B cell (primary cell): Measurements from ENCODE around the gene TSNAX. TPM values are rescaled to one million over a fixed set of nuclear protein-coding genes. Genes with fewer than 3 reads are reported as not detected.

Experiments used
- ATAC-seq: fragments of 200-7000 bp; cut with Tn5 transposase; one replicate; pipeline ENCODE4 v1.10.0; 2021; ENCODE audit warnings: low read depth, mild to moderate bottlenecking, moderate number of reproducible peaks, moderate library complexity
- CTCF ChIA-PET: fragments of 350-600 bp; sonication (Branson Sonifier 250); formaldehyde crosslinking; loops from one replicate; lab custom pipeline; 2021; ENCODE audit warnings: antibody characterized with exemption, inconsistent platforms; lab: Charles Lee
- POLR2A ChIA-PET: fragments of 350-600 bp; sonication (Branson Sonifier 250); formaldehyde crosslinking; loops from one replicate; lab custom pipeline; 2021; ENCODE audit warnings: antibody characterized with exemption; lab: Charles Lee
- DNase-seq: peaks from one replicate; pipeline ENCODE4 v3.0.0; 2013
- H2AFZ ChIP-seq: 2 replicates; pipeline ENCODE4 v1.6.1; 2012; ENCODE audit warnings: mild to moderate bottlenecking, low read depth, low read length; ENCODE audit not compliant: insufficient read depth, poor library complexity, severe bottlenecking
- H3K27ac ChIP-seq, 2 donors: 1 replicate in 1 of 2; 2 replicates in 1 of 2; pipeline ENCODE4 v1.5.1; 2012 to 2013; ENCODE audit warnings: low read length in 2 of 2, mild to moderate bottlenecking in 2 of 2, moderate library complexity in 1 of 2
- H3K27me3 ChIP-seq, 4 experiments: fragments of 200-600 bp in 1 of 4; sonication (generic) in 1 of 4; replicated peaks in 1 of 4; 1 replicate in 2 of 4; 2 replicates in 2 of 4; pipeline versions ENCODE4 v1.6.1 to v1.7.0; 2013 to 2016; ENCODE audit warnings: low read length in 3 of 4, mild to moderate bottlenecking in 2 of 4, mixed read lengths in 1 of 4, moderate library complexity in 1 of 4; ENCODE audit not compliant: insufficient read depth in 4 of 4, control insufficient read depth in 3 of 4; ENCODE audit errors: control extremely low read depth in 1 of 4
- H3K36me3 ChIP-seq, 2 experiments: replicated peaks in 1 of 2; 1 replicate in 1 of 2; 2 replicates in 1 of 2; pipeline versions ENCODE4 v1.6.1 to v1.7.1; 2013; ENCODE audit warnings: low read length in 1 of 2; ENCODE audit not compliant: insufficient read depth in 2 of 2, control insufficient read depth in 1 of 2; ENCODE audit errors: control extremely low read depth in 1 of 2, extremely low read depth in 1 of 2
- H3K4me1 ChIP-seq, 2 donors: fragments of 200-600 bp in 1 of 2; sonication (generic) in 1 of 2; 1 replicate in 1 of 2; 2 replicates in 1 of 2; pipeline versions ENCODE4 v1.5.1 to v1.6.1; 2013 to 2017; ENCODE audit warnings: low read length in 2 of 2; ENCODE audit not compliant: control insufficient read depth in 2 of 2, insufficient read depth in 2 of 2
- H3K4me2 ChIP-seq: replicated peaks from 2 replicates; pipeline ENCODE3; 2012; ENCODE audit warnings: mild to moderate bottlenecking, low read depth, low read length; ENCODE audit not compliant: poor library complexity, severe bottlenecking
- H3K4me3 ChIP-seq, 5 experiments: fragments of 200-600 bp in 1 of 5; sonication (generic) in 1 of 5; 1 replicate in 3 of 5; 2 replicates in 2 of 5; pipeline versions ENCODE4 v1.5.1 to v1.7.0; 2011 to 2016; ENCODE audit warnings: low read length in 4 of 5, mild to moderate bottlenecking in 4 of 5, low read depth in 2 of 5, control low read depth in 1 of 5, moderate library complexity in 1 of 5; ENCODE audit not compliant: insufficient read depth in 1 of 5; ENCODE audit errors: control extremely low read depth in 1 of 5, extremely low read depth in 1 of 5
- H3K79me2 ChIP-seq: fragments of 200-600 bp; sonication (generic); one replicate; pipeline ENCODE4 v1.6.0; 2016; ENCODE audit warnings: low read length; ENCODE audit not compliant: control insufficient read depth, insufficient read depth
- H3K9ac ChIP-seq: fragments of 200-600 bp; sonication (generic); 2 replicates; pipeline ENCODE4 v1.6.1; 2017; ENCODE audit warnings: mild to moderate bottlenecking, low read length, moderate library complexity
- H3K9me3 ChIP-seq, 3 donors: one replicate each; pipeline versions ENCODE4 v1.6.1 to v1.7.1; 2013; ENCODE audit warnings: low read length in 2 of 3; ENCODE audit not compliant: control insufficient read depth in 2 of 3, insufficient read depth in 1 of 3; ENCODE audit errors: control extremely low read depth in 1 of 3
- H4K20me1 ChIP-seq: 2 replicates; pipeline ENCODE4 v1.6.0; 2012; ENCODE audit warnings: mild to moderate bottlenecking, low read length; ENCODE audit not compliant: insufficient read depth, control insufficient read depth, poor library complexity, severe bottlenecking
- H3K27ac Mint-ChIP-seq: one replicate; pipeline ENCODE4 v1.8.0; 2021; ENCODE audit warnings: mixed read lengths
- H3K27me3 Mint-ChIP-seq: one replicate; pipeline ENCODE4 v1.8.0; 2021; ENCODE audit warnings: mixed read lengths
- H3K4me1 Mint-ChIP-seq: one replicate; pipeline ENCODE4 v1.8.0; 2021; ENCODE audit warnings: mixed read lengths
- H3K4me3 Mint-ChIP-seq: one replicate; pipeline ENCODE4 v1.8.0; 2021; ENCODE audit warnings: mixed read lengths
- H3K9me3 Mint-ChIP-seq: one replicate; pipeline ENCODE4 v1.8.0; 2022; ENCODE audit warnings: mixed read lengths; ENCODE audit not compliant: insufficient read depth
- CTCF ChIP-seq: fragments of 200-600 bp; IDR thresholded peaks from one replicate; pipeline ENCODE4 v1.8.0; 2022; ENCODE audit warnings: antibody characterized with exemption, mild to moderate bottlenecking
- EZH2 ChIP-seq: IDR thresholded peaks from 2 replicates; pipeline ENCODE4 v1.6.1; 2012; ENCODE audit warnings: borderline replicate concordance, low read depth, mild to moderate bottlenecking, moderate library complexity, low read length; ENCODE audit not compliant: insufficient read depth, poor library complexity, severe bottlenecking
- WGBS: methylation state at CpG from one replicate; pipeline ENCODE4 v1.1.5; 2013; ENCODE audit warnings: missing lambda C conversion rate; ENCODE audit not compliant: insufficient coverage; 5-methylcytosine and 5-hydroxymethylcytosine counted together
- intact Hi-C: fragments of 100-400 bp; cut with micrococcal nuclease; formaldehyde crosslinking; loops from one replicate; pipeline ENCODE4 v1.10.0; 2022
- polyA plus RNA-seq: library from polyadenylated mRNA; depleted of rRNA; stranded (reverse); fragments of >200 nt; gene quantifications from 2 replicates; pipeline ENCODE4 v1.2.3, GENCODE V29; 2012
- total RNA-seq, 2 donors: library from RNA; stranded (reverse); fragments of 120-200 nt in 1 of 2; gene quantifications; 1 replicate in 1 of 2; 2 replicates in 1 of 2; pipeline versions ENCODE4 v1.2.3 to v1.2.4, GENCODE V29; 2013 to 2022

TSNAX gene
- total and polyA plus RNA-seq, 2 donors (not counting 1 experiment from before 2014, with no cell fraction given): 9.0 to 41.4 TPM

- 78% methylated on average over 3 of the region's 9 CpGs for WGBS
- H3K27ac Mint-ChIP-seq: no peak overlapping the region
- Histone ChIP-seq H3K27ac (no peak overlapping the region), H3K27me3 (peaks cover 0 to 5% (median 0%) of the 10 kb centered on the region in 4 experiments), H2AFZ (no peak overlapping the region), H3K79me2 (no peaks in the 10 kb centered on the region), H3K36me3 (no peaks in the 10 kb centered on the region), H3K9me3 (no peaks in the 10 kb centered on the region), H4K20me1 (no peaks in the 10 kb centered on the region), H3K4me1 (no peaks in the 10 kb centered on the region), H3K4me3 (no peak overlapping the region), H3K4me2 (no peak overlapping the region), H3K9ac (no peak overlapping the region)
- DNase-seq (no peak), ATAC-seq (no peak)
- no peak for TF ChIP-seq EZH2
- no peak for TF ChIP-seq CTCF
- no peaks in the 10 kb centered on the region for H3K4me1 Mint-ChIP-seq
- peaks cover 21% of the 10 kb centered on the region for H3K27me3 Mint-ChIP-seq
- peaks cover 5% of the 10 kb centered on the region for H3K9me3 Mint-ChIP-seq
- ChIA-PET POLR2A (interaction anchor here (0.7 kb wide), 1 partner anchor 23 kb away, joined by 3 read pairs; no protein-coding TSS in a partner anchor), CTCF (no interaction called here)
- H3K4me3 Mint-ChIP-seq: no peak overlapping the region
- intact Hi-C loops: no loop called here
Measured at GRCh38 chr1:231507476-231508355, 20.8 kb upstream of the TSNAX start.

GRCh38 chr1:231508497-231508896 is 20.0 kb upstream of the TSNAX start:
- Mint-ChIP-seq H3K4me3 (no peak overlapping the region), H3K27ac (no peak overlapping the region), H3K27me3 (peaks cover 19% of the 10 kb centered on the region), H3K4me1 (no peaks in the 10 kb centered on the region), H3K9me3 (peaks cover 2% of the 10 kb centered on the region)
- H3K4me2 ChIP-seq: no peak overlapping the region
- POLR2A ChIA-PET: no interaction called here
- no peak for TF ChIP-seq CTCF
- no peak for TF ChIP-seq EZH2
- no peaks in the 10 kb centered on the region for H4K20me1 ChIP-seq
- 100% methylated on average over 2 of the region's 6 CpGs for WGBS
- no peak for DNase-seq
- H3K27ac ChIP-seq: no peak overlapping the region
- no peak overlapping the region for H2AFZ ChIP-seq
- no peaks in the 10 kb centered on the region for H3K4me1 ChIP-seq
- intact Hi-C loops: no loop called here
- H3K9ac ChIP-seq: no peak overlapping the region
- H3K27me3 ChIP-seq: peaks cover 0 to 5% (median 0%) of the 10 kb centered on the region in 4 experiments
- H3K79me2 ChIP-seq: no peaks in the 10 kb centered on the region
- H3K4me3 ChIP-seq: no peak overlapping the region
- ATAC-seq: no peak
- no peaks in the 10 kb centered on the region for H3K9me3 ChIP-seq
- H3K36me3 ChIP-seq: no peaks in the 10 kb centered on the region
- CTCF ChIA-PET: no interaction called here
